HCT116 (cell line): ENCODE results near the gene SLC26A9. TPM values are rescaled to one million over a fixed set of nuclear protein-coding genes. Genes with fewer than 3 reads are reported as not detected.

Experiments used
- ATAC-seq: fragments of 200-7000 bp; cut with Tn5 transposase; 2 replicates; pipeline ENCODE4 v1.9.1; 2020; ENCODE audit warnings: mild to moderate bottlenecking, moderate library complexity
- BruUV-seq: library from RNA; stranded (reverse); fragments of 400-500 nt; replicated peaks from 2 replicates; lab custom pipeline; 2021; lab: Mats Ljungman, UMichigan
- CTCF ChIA-PET: fragments of 300-600 bp; sonication (Branson Sonifier 250); formaldehyde crosslinking; loops from one replicate; lab custom pipeline; 2021; ENCODE audit warnings: antibody characterized with exemption; lab: Charles Lee
- POLR2A ChIA-PET: fragments of 300-600, 350-600 bp; sonication (Branson Sonifier 250); formaldehyde crosslinking; loops from one replicate; lab custom pipeline; 2021; ENCODE audit warnings: antibody characterized with exemption; lab: Charles Lee
- RAD21 ChIA-PET, 2 experiments: fragments of 300-600 bp; sonication (Branson Sonifier 250); formaldehyde crosslinking; loops; one replicate each; lab custom pipeline; 2023; ENCODE audit warnings: low total read pairs in 2 of 2; ENCODE audit not compliant: uncharacterized antibody in 2 of 2, unreplicated experiment in 2 of 2, low non-redundant PET in 1 of 2; lab: Charles Lee
- DNase-seq: peaks from one replicate; pipeline ENCODE4 v3.0.0-alpha.2; 2010; ENCODE audit warnings: low read depth, low spot score
- H2AFZ ChIP-seq: fragments of 200-600 bp; shearing (Covaris generic), sonication (generic); 2 replicates; pipeline ENCODE4 v1.6.1; 2017; ENCODE audit warnings: low read depth, mixed run types, mixed read lengths, antibody characterized with exemption, low read length; ENCODE audit not compliant: poor library complexity, severe bottlenecking
- H3K27ac ChIP-seq: 2 replicates; pipeline ENCODE4 v1.5.1; 2012; ENCODE audit warnings: low read depth, low read length
- H3K27me3 ChIP-seq: fragments of 200-600 bp; sonication (generic); 2 replicates; pipeline ENCODE4 v1.6.1; 2016; ENCODE audit warnings: mixed run types, low read length, mixed read lengths; ENCODE audit not compliant: insufficient read depth
- H3K36me3 ChIP-seq, 2 experiments: fragments of 200-500 bp in 1 of 2; fragments of 200-600 bp in 1 of 2; sonication (Bioruptor generic) in 1 of 2; sonication (generic) in 1 of 2; 2 replicates each; pipeline versions ENCODE4 v1.5.1 to v1.6.1; 2014 to 2016; ENCODE audit warnings: low read length in 2 of 2, inconsistent platforms in 1 of 2, mixed read lengths in 1 of 2, mixed run types in 1 of 2; ENCODE audit not compliant: insufficient read depth in 2 of 2, control insufficient read depth in 1 of 2
- H3K4me1 ChIP-seq, 2 experiments: fragments of 200-600 bp in 1 of 2; sonication (generic) in 1 of 2; 2 replicates each; pipeline versions ENCODE4 v1.5.1 to v1.6.1; 2012 to 2017; ENCODE audit warnings: low read length in 2 of 2, inconsistent platforms in 1 of 2, mild to moderate bottlenecking in 1 of 2, mixed read lengths in 1 of 2, mixed run types in 1 of 2, moderate library complexity in 1 of 2; ENCODE audit not compliant: insufficient read depth in 2 of 2, control insufficient read depth in 1 of 2
- H3K4me2 ChIP-seq: fragments of 200-600 bp; sonication (generic); 2 replicates; pipeline ENCODE4 v1.6.1; 2017; ENCODE audit warnings: mixed run types, low read length, mixed read lengths
- H3K4me3 ChIP-seq, 2 experiments: fragments of 200-600 bp in 1 of 2; sonication (generic) in 1 of 2; replicated peaks in 1 of 2; 2 replicates each; pipeline ENCODE4 v1.5.1; 2011 to 2016; ENCODE audit warnings: low read length in 2 of 2, control low read depth in 1 of 2, low read depth in 1 of 2, mild to moderate bottlenecking in 1 of 2, mixed read lengths in 1 of 2, mixed run types in 1 of 2
- H3K79me2 ChIP-seq: fragments of 200-600 bp; sonication (generic); 2 replicates; pipeline ENCODE4 v1.6.1; 2017; ENCODE audit warnings: mild to moderate bottlenecking, mixed run types, low read length, moderate library complexity, mixed read lengths; ENCODE audit not compliant: insufficient read depth
- H3K9ac ChIP-seq: fragments of 200-600 bp; sonication (generic); 2 replicates; pipeline ENCODE4 v1.6.1; 2016; ENCODE audit warnings: low read length, mixed read lengths
- H3K9me2 ChIP-seq: fragments of 200-600 bp; sonication (generic), shearing (Covaris generic); 2 replicates; pipeline ENCODE4 v1.6.1; 2017; ENCODE audit warnings: mixed run types, mild to moderate bottlenecking, moderate library complexity; ENCODE audit not compliant: insufficient read depth
- H3K9me3 ChIP-seq, 2 experiments: fragments of 200-500 bp in 1 of 2; fragments of 200-600 bp in 1 of 2; sonication (Bioruptor generic) in 1 of 2; sonication (generic) in 1 of 2; 2 replicates each; pipeline ENCODE4 v1.6.1; 2014 to 2017; ENCODE audit warnings: low read length in 2 of 2, mixed read lengths in 2 of 2, inconsistent platforms in 1 of 2, low read depth in 1 of 2, mild to moderate bottlenecking in 1 of 2, mixed run types in 1 of 2, moderate library complexity in 1 of 2; ENCODE audit not compliant: control insufficient read depth in 1 of 2, insufficient read depth in 1 of 2
- H4K20me1 ChIP-seq: fragments of 200-600 bp; sonication (generic), shearing (Covaris generic); 2 replicates; pipeline ENCODE4 v1.6.1; 2017; ENCODE audit warnings: mixed run types, mild to moderate bottlenecking, moderate library complexity; ENCODE audit not compliant: insufficient read depth
- CBX3 ChIP-seq: IDR thresholded peaks from 2 replicates; pipeline ENCODE4 v1.6.1; 2012; ENCODE audit warnings: low read depth
- EGR1 ChIP-seq: IDR thresholded peaks from 2 replicates; pipeline ENCODE4 v1.6.1; 2012; ENCODE audit warnings: low read depth
- EZH2phosphoT487 ChIP-seq: fragments of 200-600 bp; IDR thresholded peaks from 2 replicates; pipeline ENCODE4 v1.6.1; 2018; ENCODE audit warnings: antibody characterized with exemption, borderline replicate concordance
- JUND ChIP-seq: IDR thresholded peaks from 2 replicates; pipeline ENCODE4 v1.6.1; 2012
- POLR2AphosphoS5 ChIP-seq: IDR thresholded peaks from 2 replicates; pipeline ENCODE4 v1.6.1; 2011; ENCODE audit warnings: mild to moderate bottlenecking, low read depth, low read length, moderate library complexity
- ZFX ChIP-seq: fragments of 450-650 bp; IDR thresholded peaks from 2 replicates; pipeline ENCODE4 v1.6.1; 2017
- intact Hi-C: fragments of 100-400 bp; cut with micrococcal nuclease; formaldehyde crosslinking; loops from 2 replicates; pipeline ENCODE4 v1.10.0; 2022
- total RNA-seq: library from RNA; stranded (reverse); gene quantifications from one replicate; pipeline ENCODE4 v1.2.1, GENCODE V29; 2021; ENCODE audit not compliant: unreplicated experiment
- TF ChIP-seq, protein P1 (sequence below): IDR thresholded peaks from 2 replicates; pipeline ENCODE4 v1.6.1; 2011; ENCODE audit warnings: mild to moderate bottlenecking, low read length, moderate library complexity; ENCODE audit not compliant: insufficient replicate concordance; ENCODE audit errors: extremely low read depth
- TF ChIP-seq, protein P2 (sequence below), 3 experiments: fragments of 200-600 bp in 1 of 3; sonication (generic) in 1 of 3; IDR thresholded peaks in 2 of 3; conservative IDR thresholded peaks in 1 of 3; 2 replicates each; pipeline ENCODE4 v1.5.1; 2012 to 2017; ENCODE audit warnings: low read depth in 2 of 3, low read length in 2 of 3, antibody characterized with exemption in 1 of 3, borderline replicate concordance in 1 of 3, control low read depth in 1 of 3, mild to moderate bottlenecking in 1 of 3, mixed read lengths in 1 of 3, mixed run types in 1 of 3, moderate library complexity in 1 of 3; ENCODE audit not compliant: insufficient read depth in 1 of 3
- TF ChIP-seq, protein P3 (sequence below): IDR thresholded peaks from 2 replicates; pipeline ENCODE4 v1.6.1; 2012

Gene SLC26A9
- total RNA-seq, 1 experiment from 2014 or later, result not detected

DNA sequence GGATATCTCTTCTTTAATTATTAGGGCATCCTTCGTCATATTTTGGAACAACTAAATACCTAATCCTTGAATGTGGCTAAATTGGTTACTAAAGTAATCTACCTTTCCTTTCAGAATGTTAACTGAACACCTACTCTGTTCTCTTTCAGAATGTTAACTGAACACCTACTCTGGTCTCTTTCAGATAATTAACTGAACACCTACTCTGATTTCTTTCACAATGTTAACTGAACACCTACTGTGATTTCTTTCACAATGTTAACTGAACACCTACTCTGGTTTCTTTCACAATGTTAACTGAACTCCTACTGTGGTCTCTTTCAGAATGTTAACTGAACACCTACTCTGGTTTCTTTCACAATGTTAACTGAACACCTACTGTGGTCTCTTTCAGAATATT lies 38.0 kb upstream of the SLC26A9 start:
- no peaks in the 10 kb centered on the region for H3K9me3 ChIP-seq
- ChIA-PET RAD21 (no interaction called here), CTCF (interaction anchor here (1.4 to 6.6 kb wide), 2 partner anchors 63 to 125 kb away, joined by 4 to 339 read pairs; no protein-coding TSS in a partner anchor), POLR2A (no interaction called here)
- H3K79me2 ChIP-seq, result no peaks in the 10 kb centered on the region
- H3K36me3 ChIP-seq, result no peaks in the 10 kb centered on the region
- intact Hi-C loops, result no loop called here
- no TSS peak for BruUV-seq
- H3K4me3 ChIP-seq, result no peak overlapping the region
- no peak for DNase-seq
- no peak overlapping the region for H3K27ac ChIP-seq
- H3K4me2 ChIP-seq, result no peak overlapping the region
- H3K4me1 ChIP-seq, result peaks cover 7 to 23% of the 10 kb centered on the region in 2 experiments
- H3K9ac ChIP-seq, result no peak overlapping the region
- H4K20me1 ChIP-seq, result no peaks in the 10 kb centered on the region
- no peak overlapping the region for H2AFZ ChIP-seq
- H3K9me2 ChIP-seq, result no peaks in the 10 kb centered on the region
- no peaks in the 10 kb centered on the region for H3K27me3 ChIP-seq
- no peak for ATAC-seq
- TF ChIP-seq, protein P1, sequence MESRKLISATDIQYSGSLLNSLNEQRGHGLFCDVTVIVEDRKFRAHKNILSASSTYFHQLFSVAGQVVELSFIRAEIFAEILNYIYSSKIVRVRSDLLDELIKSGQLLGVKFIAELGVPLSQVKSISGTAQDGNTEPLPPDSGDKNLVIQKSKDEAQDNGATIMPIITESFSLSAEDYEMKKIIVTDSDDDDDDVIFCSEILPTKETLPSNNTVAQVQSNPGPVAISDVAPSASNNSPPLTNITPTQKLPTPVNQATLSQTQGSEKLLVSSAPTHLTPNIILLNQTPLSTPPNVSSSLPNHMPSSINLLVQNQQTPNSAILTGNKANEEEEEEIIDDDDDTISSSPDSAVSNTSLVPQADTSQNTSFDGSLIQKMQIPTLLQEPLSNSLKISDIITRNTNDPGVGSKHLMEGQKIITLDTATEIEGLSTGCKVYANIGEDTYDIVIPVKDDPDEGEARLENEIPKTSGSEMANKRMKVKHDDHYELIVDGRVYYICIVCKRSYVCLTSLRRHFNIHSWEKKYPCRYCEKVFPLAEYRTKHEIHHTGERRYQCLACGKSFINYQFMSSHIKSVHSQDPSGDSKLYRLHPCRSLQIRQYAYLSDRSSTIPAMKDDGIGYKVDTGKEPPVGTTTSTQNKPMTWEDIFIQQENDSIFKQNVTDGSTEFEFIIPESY, result no peak
- TF ChIP-seq EGR1, result no peak

DNA sequence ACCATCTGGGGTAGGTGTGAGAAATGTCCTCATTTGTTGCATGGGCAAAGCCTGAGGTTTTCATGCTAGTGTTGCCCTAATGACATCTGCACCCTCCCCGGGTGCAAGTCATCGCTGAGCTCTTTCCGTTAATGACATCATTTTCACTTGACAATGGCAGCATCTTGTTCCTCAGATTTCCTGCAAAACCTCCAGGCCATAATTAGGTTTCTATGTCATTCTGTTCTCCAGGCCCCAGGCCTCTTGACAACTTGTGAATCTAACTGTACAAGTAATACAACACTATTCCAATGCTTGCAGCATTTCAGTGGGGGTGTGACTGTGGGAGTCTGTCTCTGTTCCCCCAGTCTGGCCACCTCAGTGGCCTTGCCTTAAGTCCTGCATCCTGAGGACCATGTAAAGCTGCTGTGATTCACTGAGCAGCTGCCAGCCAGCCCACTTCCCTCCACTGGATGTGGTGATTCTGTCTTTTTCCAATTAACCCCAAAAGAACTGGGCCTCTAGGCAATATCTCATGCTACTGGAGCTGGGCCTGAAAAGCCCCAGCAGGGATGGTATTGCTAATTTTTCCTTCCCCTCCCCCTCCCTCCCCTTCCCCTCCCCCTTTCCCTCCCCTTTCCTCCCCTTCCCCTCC lies 37.1 kb upstream of the SLC26A9 start:
- Histone ChIP-seq H2AFZ (no peak overlapping the region), H3K9me2 (no peaks in the 10 kb centered on the region), H4K20me1 (no peaks in the 10 kb centered on the region), H3K9ac (no peak overlapping the region), H3K4me2 (no peak overlapping the region), H3K4me3 (no peak overlapping the region), H3K4me1 (peaks cover 9 to 23% of the 10 kb centered on the region in 2 experiments), H3K27me3 (no peaks in the 10 kb centered on the region), H3K9me3 (no peaks in the 10 kb centered on the region), H3K36me3 (no peaks in the 10 kb centered on the region), H3K27ac (no peak overlapping the region), H3K79me2 (no peaks in the 10 kb centered on the region)
- TF ChIP-seq, protein P1, result no peak
- TF ChIP-seq EZH2phosphoT487 (no peak), POLR2AphosphoS5 (no peak), CBX3 (no peak), ZFX (no peak), JUND (no peak)
- TF ChIP-seq, protein P2, sequence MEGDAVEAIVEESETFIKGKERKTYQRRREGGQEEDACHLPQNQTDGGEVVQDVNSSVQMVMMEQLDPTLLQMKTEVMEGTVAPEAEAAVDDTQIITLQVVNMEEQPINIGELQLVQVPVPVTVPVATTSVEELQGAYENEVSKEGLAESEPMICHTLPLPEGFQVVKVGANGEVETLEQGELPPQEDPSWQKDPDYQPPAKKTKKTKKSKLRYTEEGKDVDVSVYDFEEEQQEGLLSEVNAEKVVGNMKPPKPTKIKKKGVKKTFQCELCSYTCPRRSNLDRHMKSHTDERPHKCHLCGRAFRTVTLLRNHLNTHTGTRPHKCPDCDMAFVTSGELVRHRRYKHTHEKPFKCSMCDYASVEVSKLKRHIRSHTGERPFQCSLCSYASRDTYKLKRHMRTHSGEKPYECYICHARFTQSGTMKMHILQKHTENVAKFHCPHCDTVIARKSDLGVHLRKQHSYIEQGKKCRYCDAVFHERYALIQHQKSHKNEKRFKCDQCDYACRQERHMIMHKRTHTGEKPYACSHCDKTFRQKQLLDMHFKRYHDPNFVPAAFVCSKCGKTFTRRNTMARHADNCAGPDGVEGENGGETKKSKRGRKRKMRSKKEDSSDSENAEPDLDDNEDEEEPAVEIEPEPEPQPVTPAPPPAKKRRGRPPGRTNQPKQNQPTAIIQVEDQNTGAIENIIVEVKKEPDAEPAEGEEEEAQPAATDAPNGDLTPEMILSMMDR (IDR thresholded peaks at IDR 0.05 in 2 of 3, conservative IDR thresholded peaks at IDR 0.05 in 1 of 3; ENCODE audit: borderline replicate concordance in 1 of 3, insufficient read depth in 1 of 3, low read depth in 2 of 3, low read length in 2 of 3), result no peak
- TF ChIP-seq, protein P3, sequence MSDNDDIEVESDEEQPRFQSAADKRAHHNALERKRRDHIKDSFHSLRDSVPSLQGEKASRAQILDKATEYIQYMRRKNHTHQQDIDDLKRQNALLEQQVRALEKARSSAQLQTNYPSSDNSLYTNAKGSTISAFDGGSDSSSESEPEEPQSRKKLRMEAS, result no peak
- intact Hi-C loops, result no loop called here
- DNase-seq (no peak), ATAC-seq (no peak)
- POLR2A ChIA-PET, result no interaction called here
- BruUV-seq, result no TSS peak
- RAD21 ChIA-PET, result no interaction called here
- CTCF ChIA-PET, result interaction anchor here (1.4 to 6.6 kb wide), 2 partner anchors 62 to 126 kb away, joined by 4 to 339 read pairs; no protein-coding TSS in a partner anchor
